ENCODE measurements around the gene RHOF. TPM values are rescaled to one million over a fixed set of nuclear protein-coding genes. Genes with fewer than 3 reads are reported as not detected.
A peak's percentile ranks its signal among the peaks of the same experiment; 100 is the strongest.

The RHOF gene
- total and polyA plus RNA-seq, 7 donors = 7.6 to 132 (median 15.0) TPM

DNA sequence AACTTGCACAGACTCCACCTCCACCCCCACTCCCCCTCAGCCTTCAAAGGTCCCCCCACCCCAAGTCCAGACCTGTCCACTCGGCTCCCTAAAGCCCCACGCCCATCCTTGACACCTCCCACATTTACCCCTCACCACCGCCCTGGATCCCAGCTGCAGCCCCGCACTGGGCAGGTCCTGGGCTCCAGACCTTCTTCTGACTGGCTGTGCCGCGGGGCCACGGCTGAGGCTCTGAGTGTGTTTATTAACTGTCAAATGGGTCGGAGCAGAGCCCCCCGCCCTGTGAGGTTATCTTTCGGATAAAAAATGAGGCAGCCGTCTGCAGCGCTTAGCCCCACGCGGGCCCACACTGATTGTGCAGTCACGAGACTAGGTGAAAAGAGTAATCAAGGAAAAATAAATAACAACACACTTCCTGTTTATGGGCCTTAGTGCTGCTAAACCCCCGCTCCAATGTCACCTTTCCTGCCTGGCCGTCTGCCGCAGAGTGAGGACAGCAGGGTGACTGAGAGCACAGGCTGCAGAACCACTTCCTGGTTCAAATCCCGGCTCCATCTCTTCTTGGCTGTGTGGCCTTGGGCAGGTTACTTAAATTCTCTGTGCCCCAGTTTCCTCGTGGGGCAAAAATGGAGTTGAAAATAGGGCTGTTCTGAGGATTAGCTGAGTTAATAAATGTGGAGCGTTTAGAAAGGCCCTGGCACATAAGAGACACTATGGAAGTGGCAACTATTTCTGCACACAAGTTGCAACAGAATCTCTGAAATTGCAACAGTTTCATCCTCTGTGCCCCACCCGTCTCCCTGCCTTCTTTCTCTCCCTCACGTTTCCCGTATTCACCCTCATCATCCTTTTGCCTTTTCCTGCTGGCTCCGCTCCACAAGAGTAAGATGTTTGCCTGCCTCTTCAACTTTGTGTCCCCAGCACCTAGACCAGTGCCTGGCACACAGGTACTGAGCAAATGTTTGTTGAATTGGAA is 19.7 kb upstream of the RHOF start:
- TF ChIP-seq CTCF (IDR thresholded peaks at IDR 0.05) = no peak
- TF ChIP-seq POLR2AphosphoS5 (IDR thresholded peaks at IDR 0.05) = no peak
- TF ChIP-seq POLR2A (IDR thresholded peaks at IDR 0.05) = no peak
- no peak for TF ChIP-seq EP300 (IDR thresholded peaks at IDR 0.05)
- H3K27me3 ChIP-seq = no peaks in the 10 kb centered on the region
- peaks cover 55 to 68% (median 63%) of the 10 kb centered on the region in 4 donors for H3K36me3 ChIP-seq
- H3K9me3 ChIP-seq = no peaks in the 10 kb centered on the region
- H3K4me3 ChIP-seq = peak overlapping the region; percentile 43 to 75 (median 59)
- WGBS, 2 donors = 21 to 55% methylated on average over 25 of the region's 25 CpGs
- peak; percentile 67 for DNase-seq
- intact Hi-C loops (cut with DNase I) = loop anchor here (1.0 to 5.0 kb wide), 3 partner anchors 18 to 116 kb away; no protein-coding TSS in a partner anchor
- H3K4me1 ChIP-seq = peaks cover 0 to 42% (median 35%) of the 10 kb centered on the region in 4 donors
- H3K27ac ChIP-seq = peak overlapping the region in 3 of 4 donors; percentile 79 to 85 (median 83)

DNA sequence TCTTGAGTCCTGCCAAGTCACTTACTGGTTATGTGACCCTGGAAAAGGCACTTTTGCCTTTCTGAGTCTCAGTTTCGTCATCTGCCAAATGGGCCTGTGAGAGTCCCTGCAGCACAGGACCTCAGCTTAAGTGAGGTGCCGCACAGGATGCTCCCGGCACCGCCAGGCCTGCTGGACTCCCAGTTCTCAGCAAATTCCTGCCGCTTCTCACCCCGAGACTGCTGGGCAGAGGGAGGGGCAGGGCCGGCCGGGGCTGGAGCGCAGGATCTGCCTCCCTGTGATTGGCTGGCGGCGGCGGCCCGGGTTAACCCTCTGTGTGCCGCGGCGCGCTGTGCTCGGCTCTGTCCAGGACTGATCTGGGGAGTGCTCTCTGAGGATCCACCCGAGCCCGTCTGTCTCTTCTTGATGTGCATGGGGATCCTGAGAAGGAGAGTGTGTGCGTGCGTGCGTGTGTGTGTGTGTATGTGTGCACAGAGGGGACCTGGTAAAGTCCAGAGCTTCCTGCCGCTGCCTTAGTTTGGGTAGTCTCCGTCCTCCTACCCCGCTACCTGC is 18.9 kb upstream of the RHOF start:
- Histone ChIP-seq H3K27ac (peak overlapping the region; percentile 79 to 85 (median 82)), H3K27me3 (no peaks in the 10 kb centered on the region), H3K36me3 (peaks cover 47 to 66% (median 57%) of the 10 kb centered on the region in 4 donors), H3K4me3 (peak overlapping the region; percentile 43 to 75 (median 59)), H3K9me3 (no peaks in the 10 kb centered on the region), H3K4me1 (peaks cover 0 to 50% (median 41%) of the 10 kb centered on the region in 4 donors)
- 5 to 23% methylated on average over 26 of the region's 26 CpGs for WGBS, 2 donors
- TF ChIP-seq POLR2AphosphoS5 (IDR thresholded peaks at IDR 0.05) (peak in 2 of 4 donors; percentile 11 to 17), EP300 (IDR thresholded peaks at IDR 0.05) (no peak), POLR2A (IDR thresholded peaks at IDR 0.05) (no peak), CTCF (IDR thresholded peaks at IDR 0.05) (peak in 2 of 4 experiments; percentile 2 to 21)
- DNase-seq = peak; percentile 89
- intact Hi-C loops (cut with DNase I) = loop anchor here (1.0 to 5.0 kb wide), 3 partner anchors 17 to 115 kb away; no protein-coding TSS in a partner anchor

- intact Hi-C loops (cut with DNase I) = loop anchor here (1.0 to 5.0 kb wide), 4 partner anchors 16 to 114 kb away; no protein-coding TSS in a partner anchor
- Histone ChIP-seq H3K36me3 (peaks cover 40 to 60% (median 49%) of the 10 kb centered on the region in 4 donors), H3K27ac (peak overlapping the region; percentile 79 to 85 (median 82)), H3K9me3 (no peaks in the 10 kb centered on the region), H3K4me1 (peaks cover 0 to 57% (median 48%) of the 10 kb centered on the region in 4 donors), H3K27me3 (no peaks in the 10 kb centered on the region), H3K4me3 (peak overlapping the region; percentile 43 to 75 (median 59))
- TF ChIP-seq EP300 (IDR thresholded peaks at IDR 0.05) (no peak), CTCF (IDR thresholded peaks at IDR 0.05) (peak; percentile 83 to 100 (median 92)), POLR2A (IDR thresholded peaks at IDR 0.05) (no peak), POLR2AphosphoS5 (IDR thresholded peaks at IDR 0.05) (no peak)
- 4 to 5% methylated on average over 46 of the region's 46 CpGs for WGBS, 2 donors
- DNase-seq = peak; percentile 87
Measured at GRCh38 chr12:121811434-121812319, 18.2 kb upstream of the RHOF start.

- intact Hi-C loops (cut with DNase I) = loop anchor here (2.0 to 5.0 kb wide), 2 partner anchors 34 to 114 kb away; no protein-coding TSS in a partner anchor
- WGBS, 2 donors = 56 to 67% methylated on average over 6 of the region's 6 CpGs
- peak overlapping the region; percentile 79 to 85 (median 82) for H3K27ac ChIP-seq
- H3K9me3 ChIP-seq = no peaks in the 10 kb centered on the region
- DNase-seq = no peak
- H3K27me3 ChIP-seq = no peaks in the 10 kb centered on the region
- peak overlapping the region; percentile 43 to 75 (median 59) for H3K4me3 ChIP-seq
- peaks cover 0 to 65% (median 56%) of the 10 kb centered on the region in 4 donors for H3K4me1 ChIP-seq
- H3K36me3 ChIP-seq = peaks cover 33 to 52% (median 42%) of the 10 kb centered on the region in 4 donors
- no peak for TF ChIP-seq EP300 (IDR thresholded peaks at IDR 0.05)
- TF ChIP-seq POLR2AphosphoS5 (IDR thresholded peaks at IDR 0.05) = no peak
- no peak for TF ChIP-seq POLR2A (IDR thresholded peaks at IDR 0.05)
- TF ChIP-seq CTCF (IDR thresholded peaks at IDR 0.05) = no peak
Measured at GRCh38 chr12:121810833-121811433, 17.4 kb upstream of the RHOF start.

Data from sigmoid colon (tissue), 7 donors.